Liver (tissue), 9 donors: ENCODE data around the gene MAPKAPK2. TPM values are rescaled to one million over a fixed set of nuclear protein-coding genes. Genes with fewer than 3 reads are reported as not detected.

ENCODE experiments used
- DNase-seq: peaks from one replicate; pipeline ENCODE4 v3.0.0-alpha.2; 2017; ENCODE audit warnings: low spot score
- H3K27ac ChIP-seq, 2 donors: one replicate each; pipeline ENCODE4 v1.7.0; 2013; ENCODE audit warnings: inconsistent platforms in 2 of 2, low read length in 2 of 2, control low read depth in 1 of 2, low read depth in 1 of 2, mild to moderate bottlenecking in 1 of 2
- H3K27me3 ChIP-seq, 4 donors: one replicate each; pipeline versions ENCODE4 v1.6.1 to v1.7.0; 2013; ENCODE audit warnings: low read length in 3 of 4, inconsistent platforms in 1 of 4, mild to moderate bottlenecking in 1 of 4, moderate library complexity in 1 of 4; ENCODE audit not compliant: control insufficient read depth in 4 of 4, insufficient read depth in 4 of 4
- H3K36me3 ChIP-seq, 4 donors: one replicate each; pipeline versions ENCODE4 v1.6.1 to v1.7.0; 2013; ENCODE audit warnings: low read length in 3 of 4, mild to moderate bottlenecking in 3 of 4, low read depth in 1 of 4, moderate library complexity in 1 of 4; ENCODE audit not compliant: control insufficient read depth in 4 of 4, insufficient read depth in 3 of 4
- H3K4me1 ChIP-seq, 4 donors: one replicate each; pipeline versions ENCODE4 v1.6.1 to v1.7.0; 2013; ENCODE audit warnings: low read length in 3 of 4, mild to moderate bottlenecking in 3 of 4, moderate library complexity in 1 of 4; ENCODE audit not compliant: control insufficient read depth in 4 of 4, insufficient read depth in 4 of 4
- H3K4me3 ChIP-seq, 3 donors: one replicate each; pipeline versions ENCODE4 v1.6.1 to v1.7.0; 2013; ENCODE audit warnings: low read length in 3 of 3, control low read depth in 1 of 3, low read depth in 1 of 3, mild to moderate bottlenecking in 1 of 3
- H3K9ac ChIP-seq, 2 donors: one replicate each; pipeline ENCODE4 v1.7.0; 2013; ENCODE audit warnings: low read length in 2 of 2, mild to moderate bottlenecking in 2 of 2, moderate library complexity in 2 of 2, control low read depth in 1 of 2, low read depth in 1 of 2
- H3K9me3 ChIP-seq, 4 donors: one replicate each; pipeline versions ENCODE4 v1.6.1 to v1.7.0; 2013; ENCODE audit warnings: low read length in 3 of 4; ENCODE audit not compliant: control insufficient read depth in 4 of 4
- CTCF ChIP-seq: fragments of 150-350 bp; IDR thresholded peaks from 2 replicates; pipeline ENCODE4 v1.5.1; 2017; ENCODE audit warnings: improper control_type of control experiment, low read depth, low read length; ENCODE audit not compliant: missing input control
- EGR1 ChIP-seq, 2 donors: IDR thresholded peaks; 2 replicates each; pipeline ENCODE4 v1.6.1; 2016 to 2018; ENCODE audit warnings: antibody characterized with exemption in 2 of 2, low read depth in 2 of 2
- FOXA1 ChIP-seq: IDR thresholded peaks from 2 replicates; pipeline ENCODE4 v1.6.1; 2016; ENCODE audit warnings: antibody characterized with exemption
- FOXA2 ChIP-seq: IDR thresholded peaks from 2 replicates; pipeline ENCODE4 v1.6.1; 2016; ENCODE audit warnings: antibody characterized with exemption
- GABPA ChIP-seq, 2 donors: IDR thresholded peaks in 1 of 2; conservative IDR thresholded peaks in 1 of 2; 2 replicates each; pipeline ENCODE4 v1.6.1; 2016; ENCODE audit warnings: antibody characterized with exemption in 2 of 2, mild to moderate bottlenecking in 1 of 2, moderate library complexity in 1 of 2
- HNF4A ChIP-seq, 2 donors: conservative IDR thresholded peaks; 2 replicates each; pipeline ENCODE4 v1.6.1; 2016; ENCODE audit warnings: antibody characterized with exemption in 2 of 2, mild to moderate bottlenecking in 2 of 2
- HNF4G ChIP-seq: IDR thresholded peaks from 2 replicates; pipeline ENCODE4 v1.6.1; 2016; ENCODE audit warnings: antibody characterized with exemption
- JUND ChIP-seq, 2 donors: IDR thresholded peaks; 2 replicates each; pipeline ENCODE4 v1.6.1; 2016; ENCODE audit warnings: antibody characterized with exemption in 2 of 2
- MAX ChIP-seq: IDR thresholded peaks from 2 replicates; pipeline ENCODE4 v1.6.1; 2016; ENCODE audit warnings: antibody characterized with exemption
- NR2F2 ChIP-seq: IDR thresholded peaks from 2 replicates; pipeline ENCODE4 v1.6.1; 2016; ENCODE audit warnings: antibody characterized with exemption
- RAD21 ChIP-seq, 2 donors: IDR thresholded peaks; 2 replicates each; pipeline ENCODE4 v1.6.1; 2016; ENCODE audit warnings: antibody characterized with exemption in 2 of 2, mild to moderate bottlenecking in 2 of 2
- REST ChIP-seq: IDR thresholded peaks from 2 replicates; pipeline ENCODE4 v1.6.1; 2016; ENCODE audit warnings: antibody characterized with exemption, mild to moderate bottlenecking
- RXRA ChIP-seq, 2 donors: IDR thresholded peaks; 2 replicates each; pipeline ENCODE4 v1.6.1; 2017 to 2018; ENCODE audit warnings: antibody characterized with exemption in 2 of 2, mild to moderate bottlenecking in 1 of 2
- SP1 ChIP-seq: IDR thresholded peaks from 2 replicates; pipeline ENCODE4 v1.6.1; 2018; ENCODE audit warnings: antibody characterized with exemption, mild to moderate bottlenecking
- TAF1 ChIP-seq: conservative IDR thresholded peaks from 2 replicates; pipeline ENCODE4 v1.6.1; 2016; ENCODE audit warnings: antibody characterized with exemption, mild to moderate bottlenecking
- YY1 ChIP-seq: IDR thresholded peaks from 2 replicates; pipeline ENCODE4 v1.6.1; 2016; ENCODE audit warnings: antibody characterized with exemption, mild to moderate bottlenecking
- ZBTB33 ChIP-seq: IDR thresholded peaks from 2 replicates; pipeline ENCODE4 v1.6.1; 2016; ENCODE audit warnings: antibody characterized with exemption
- WGBS: extraction: QIAGEN DNeasy Blood & Tissue Kit; methylation state at CpG from one replicate; pipeline ENCODE4 v1.1.7; 2013; 5-methylcytosine and 5-hydroxymethylcytosine counted together
- polyA plus RNA-seq, 2 donors: library from polyadenylated mRNA; stranded (reverse) in 1 of 2; unstranded in 1 of 2; fragments of 200-250 nt in 1 of 2; fragments of >200 nt in 1 of 2; fragmentation: Nextera tagmentation in 1 of 2; extraction: Ambion mirVana in 1 of 2; gene quantifications; one replicate each; pipeline versions ENCODE4 v1.2.1 to v1.2.3, GENCODE V29; 2013 to 2015
- total RNA-seq, 2 donors: library from RNA; depleted of rRNA; stranded (reverse); fragments of >200 nt; gene quantifications; one replicate each; pipeline ENCODE4 v1.2.3, GENCODE V29; 2014
- TF ChIP-seq, protein P1 (sequence below): IDR thresholded peaks from 2 replicates; pipeline ENCODE4 v1.6.1; 2016; ENCODE audit warnings: antibody characterized with exemption
- donor health status: healthy.
- donor health status: healthy.
- donor health status: healthy.
- donor health status: healthy.
- donor health status: healthy.

MAPKAPK2 gene
- 10 to 100 TPM in 1 of 2 donors, 1 to 10 TPM in 1; 9.1 to 20.3 TPM for total RNA-seq
- polyA plus RNA-seq: 10 to 100 TPM in 1 of 2 donors, 1 to 10 TPM in 1; 7.5 to 24.5 TPM

- Histone ChIP-seq H3K36me3 (no peaks in the 10 kb centered on the region), H3K9ac (peak within 1 kb of the TSS; percentile 61 to 93), H3K9me3 (no peaks in the 10 kb centered on the region), H3K27ac (peak within 1 kb of the TSS; percentile 96), H3K27me3 (no peaks in the 10 kb centered on the region), H3K4me3 (peak within 1 kb of the TSS; percentile 84 to 88 (median 87)), H3K4me1 (peaks cover 17 to 64% (median 44%) of the 10 kb centered on the region in 4 donors)
- DNase-seq: peak; percentile 94
- WGBS: 1% methylated on average over 82 of the region's 82 CpGs
- TF ChIP-seq YY1: no peak
- TF ChIP-seq NR2F2: no peak
- TF ChIP-seq MAX: no peak
- TF ChIP-seq HNF4G: no peak
- TF ChIP-seq FOXA1: no peak
Measured at GRCh38 chr1:206684478-206685333, at the start of gene MAPKAPK2. TSS of gene MAPKAPK2 (plus strand) at chr1:206684905. CDS start at chr1:206685230, 325 bp downstream.

DNA sequence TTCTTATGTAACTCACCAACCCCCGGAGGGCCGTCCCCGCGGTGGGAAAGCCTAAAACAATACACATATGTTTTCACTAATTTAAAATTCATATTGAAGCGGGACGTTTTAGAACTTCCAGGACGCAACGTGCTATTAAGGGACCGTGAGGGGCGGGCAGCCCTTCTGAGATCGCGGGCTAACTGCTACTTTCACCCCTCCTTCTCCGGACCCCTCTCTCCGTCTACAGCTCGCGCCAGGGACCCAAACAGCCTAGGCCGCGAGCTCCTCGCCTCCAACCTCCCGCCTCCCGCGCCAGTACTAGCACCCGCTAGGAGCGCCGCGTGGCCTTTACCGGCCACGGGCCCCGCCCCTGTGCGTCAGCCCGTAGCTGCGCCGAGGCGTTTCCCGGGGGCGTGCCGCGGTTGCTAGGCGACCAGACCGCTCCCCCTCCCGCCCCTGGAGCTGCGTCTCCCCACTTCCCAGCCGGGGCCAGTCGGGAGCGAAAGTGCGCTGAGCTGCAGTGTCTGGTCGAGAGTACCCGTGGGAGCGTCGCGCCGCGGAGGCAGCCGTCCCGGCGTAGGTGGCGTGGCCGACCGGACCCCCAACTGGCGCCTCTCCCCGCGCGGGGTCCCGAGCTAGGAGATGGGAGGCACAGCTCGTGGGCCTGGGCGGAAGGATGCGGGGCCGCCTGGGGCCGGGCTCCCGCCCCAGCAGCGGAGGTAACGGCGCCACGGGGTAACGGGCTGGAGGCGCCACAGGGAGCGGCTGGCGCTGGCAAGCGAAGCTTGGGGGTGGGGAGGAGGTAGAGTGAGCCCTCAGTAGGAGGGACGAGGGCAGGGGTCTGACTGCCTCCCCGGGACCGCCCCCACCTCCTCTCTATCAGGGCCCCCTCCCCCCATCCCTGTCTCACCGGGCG lies 49.4 kb upstream of the MAPKAPK2 start, which contains the start of gene DYRK3:
DYRK3 (plus strand) TSS at position 457 of the 898 bp plus-strand sequence; CDS start at position 625, 168 bp downstream.
- peak within 1 kb of the TSS; percentile 70 to 77 for H3K27ac ChIP-seq
- DNase-seq: peak; percentile 95
- under 1% methylated on average over 84 of the region's 84 CpGs for WGBS
- H3K36me3 ChIP-seq: peaks cover 0 to 2% (median 0%) of the 10 kb centered on the region in 4 donors
- H3K4me1 ChIP-seq: peaks cover 2 to 21% (median 18%) of the 10 kb centered on the region in 4 donors
- H3K27me3 ChIP-seq: no peaks in the 10 kb centered on the region
- peak within 1 kb of the TSS; percentile 59 to 88 (median 65) for H3K4me3 ChIP-seq
- TF ChIP-seq RAD21 (IDR thresholded peaks at IDR 0.05) (peak; percentile 19 to 49), YY1 (peak; percentile 15), TAF1 (peak; percentile 77), GABPA (IDR thresholded peaks at IDR 0.05 in 1 of 2, conservative IDR thresholded peaks at IDR 0.05 in 1 of 2) (no peak), NR2F2 (no peak), HNF4A (conservative IDR thresholded peaks at IDR 0.05) (no peak), CTCF (no peak), FOXA2 (no peak), MAX (peak; percentile 71), ZBTB33 (no peak), HNF4G (no peak), REST (peak; percentile 84), SP1 (peak; percentile 55), RXRA (IDR thresholded peaks at IDR 0.05) (peak in 1 of 2 donors; percentile 17), FOXA1 (no peak), JUND (IDR thresholded peaks at IDR 0.05) (no peak), EGR1 (IDR thresholded peaks at IDR 0.05; ENCODE audit: low read depth in 2 of 2) (peak; percentile 92 to 96)
- TF ChIP-seq, protein P1, sequence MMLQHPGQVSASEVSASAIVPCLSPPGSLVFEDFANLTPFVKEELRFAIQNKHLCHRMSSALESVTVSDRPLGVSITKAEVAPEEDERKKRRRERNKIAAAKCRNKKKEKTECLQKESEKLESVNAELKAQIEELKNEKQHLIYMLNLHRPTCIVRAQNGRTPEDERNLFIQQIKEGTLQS: no peak
- H3K9me3 ChIP-seq: no peaks in the 10 kb centered on the region
- peak within 1 kb of the TSS; percentile 32 to 52 for H3K9ac ChIP-seq
